OCI-LY3 (cell line): Measurements from ENCODE around the gene ZCWPW2.

Source experiments
- H2AFZ ChIP-seq: fragments of 200-600, 300-600 bp; shearing (Covaris generic); 2 replicates; pipeline ENCODE4 v1.6.0; 2014; ENCODE audit warnings: antibody characterized with exemption, low read depth, low read length
- H3K27ac ChIP-seq: fragments of 200-600, 300-600 bp; sonication (generic); 2 replicates; pipeline ENCODE4 v1.5.1; 2014; ENCODE audit warnings: mild to moderate bottlenecking, low read length, moderate library complexity, mixed read lengths
- H3K27me3 ChIP-seq: fragments of 200-600, 300-600 bp; sonication (generic); 2 replicates; pipeline ENCODE4 v1.6.1; 2014; ENCODE audit warnings: low read depth, low read length, mixed read lengths
- H3K36me3 ChIP-seq: fragments of 200-600, 300-600 bp; sonication (generic); replicated peaks from 2 replicates; pipeline ENCODE3; 2014; ENCODE audit warnings: low read depth, low read length, mixed read lengths
- H3K4me1 ChIP-seq: fragments of 300-600, 200-600 bp; sonication (generic); 2 replicates; pipeline ENCODE4 v1.6.1; 2014; ENCODE audit warnings: low read length, mixed read lengths
- H3K4me2 ChIP-seq: fragments of 200-600, 300-600 bp; sonication (generic); 2 replicates; pipeline ENCODE4 v1.6.1; 2014; ENCODE audit warnings: low read length, mixed read lengths
- H3K4me3 ChIP-seq: fragments of 300-600, 200-600 bp; sonication (generic); 2 replicates; pipeline ENCODE4 v1.5.1; 2014; ENCODE audit warnings: antibody characterized with exemption, mild to moderate bottlenecking, low read length, moderate library complexity
- H3K79me2 ChIP-seq: fragments of 300-600, 200-600 bp; shearing (Covaris generic); 2 replicates; pipeline ENCODE4 v1.6.1; 2014; ENCODE audit warnings: mild to moderate bottlenecking, low read length, mixed read lengths
- H3K9ac ChIP-seq: fragments of 300-600, 200-600 bp; shearing (Covaris generic); 2 replicates; pipeline ENCODE4 v1.6.0; 2014; ENCODE audit warnings: mild to moderate bottlenecking, low read length, moderate library complexity
- H3K9me3 ChIP-seq: fragments of 200-600, 300-600 bp; shearing (Covaris generic); 2 replicates; pipeline ENCODE4 v1.6.1; 2014; ENCODE audit warnings: low read length, mixed read lengths; ENCODE audit not compliant: insufficient read depth
- H4K20me1 ChIP-seq: fragments of 200-600, 300-600 bp; sonication (generic); 2 replicates; pipeline ENCODE4 v1.6.1; 2016; ENCODE audit warnings: low read length, mixed read lengths; ENCODE audit not compliant: insufficient read depth
- EZH2phosphoT487 ChIP-seq: fragments of 200-600 bp; shearing (Covaris generic); IDR thresholded peaks from 2 replicates; pipeline ENCODE4 v1.6.1; 2018; ENCODE audit warnings: antibody characterized with exemption, mixed run types, low read depth
- TF ChIP-seq, protein P1 (sequence below): fragments of 200-600, 300-600 bp; sonication (generic); IDR thresholded peaks from 2 replicates; pipeline ENCODE4 v1.5.1; 2014; ENCODE audit warnings: antibody characterized with exemption, low read length, low read depth

Gene ZCWPW2

DNA sequence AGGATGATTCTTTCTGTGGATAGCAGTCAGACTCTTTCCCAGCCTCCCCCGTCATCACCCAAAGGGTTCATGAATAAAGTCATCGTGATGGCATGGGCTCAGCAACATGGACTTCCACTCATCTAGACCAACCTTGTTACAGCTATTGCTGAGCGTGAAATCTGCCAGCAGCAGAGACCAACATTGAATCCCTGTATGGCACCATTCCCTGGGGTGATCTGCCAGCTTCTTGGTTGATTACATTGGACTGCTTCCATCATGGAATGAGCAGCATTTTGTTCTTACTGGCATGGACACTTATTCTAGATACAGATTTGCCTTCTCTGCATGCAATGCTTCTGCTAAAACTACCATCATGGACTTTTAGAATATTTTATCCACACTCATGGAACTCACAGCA, 195.7 kb downstream of the ZCWPW2 start:
- no peak overlapping the region for H3K9ac ChIP-seq
- no peak overlapping the region for H3K4me3 ChIP-seq
- no peaks in the 10 kb centered on the region for H3K9me3 ChIP-seq
- no peaks in the 10 kb centered on the region for H3K36me3 ChIP-seq
- no peak overlapping the region for H3K4me2 ChIP-seq
- H3K27ac ChIP-seq = no peak overlapping the region
- no peaks in the 10 kb centered on the region for H3K4me1 ChIP-seq
- no peaks in the 10 kb centered on the region for H3K79me2 ChIP-seq
- no peaks in the 10 kb centered on the region for H4K20me1 ChIP-seq
- no peaks in the 10 kb centered on the region for H3K27me3 ChIP-seq
- H2AFZ ChIP-seq = no peak overlapping the region
- no peak for TF ChIP-seq EZH2phosphoT487
- TF ChIP-seq, protein P1, sequence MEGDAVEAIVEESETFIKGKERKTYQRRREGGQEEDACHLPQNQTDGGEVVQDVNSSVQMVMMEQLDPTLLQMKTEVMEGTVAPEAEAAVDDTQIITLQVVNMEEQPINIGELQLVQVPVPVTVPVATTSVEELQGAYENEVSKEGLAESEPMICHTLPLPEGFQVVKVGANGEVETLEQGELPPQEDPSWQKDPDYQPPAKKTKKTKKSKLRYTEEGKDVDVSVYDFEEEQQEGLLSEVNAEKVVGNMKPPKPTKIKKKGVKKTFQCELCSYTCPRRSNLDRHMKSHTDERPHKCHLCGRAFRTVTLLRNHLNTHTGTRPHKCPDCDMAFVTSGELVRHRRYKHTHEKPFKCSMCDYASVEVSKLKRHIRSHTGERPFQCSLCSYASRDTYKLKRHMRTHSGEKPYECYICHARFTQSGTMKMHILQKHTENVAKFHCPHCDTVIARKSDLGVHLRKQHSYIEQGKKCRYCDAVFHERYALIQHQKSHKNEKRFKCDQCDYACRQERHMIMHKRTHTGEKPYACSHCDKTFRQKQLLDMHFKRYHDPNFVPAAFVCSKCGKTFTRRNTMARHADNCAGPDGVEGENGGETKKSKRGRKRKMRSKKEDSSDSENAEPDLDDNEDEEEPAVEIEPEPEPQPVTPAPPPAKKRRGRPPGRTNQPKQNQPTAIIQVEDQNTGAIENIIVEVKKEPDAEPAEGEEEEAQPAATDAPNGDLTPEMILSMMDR = no peak

DNA sequence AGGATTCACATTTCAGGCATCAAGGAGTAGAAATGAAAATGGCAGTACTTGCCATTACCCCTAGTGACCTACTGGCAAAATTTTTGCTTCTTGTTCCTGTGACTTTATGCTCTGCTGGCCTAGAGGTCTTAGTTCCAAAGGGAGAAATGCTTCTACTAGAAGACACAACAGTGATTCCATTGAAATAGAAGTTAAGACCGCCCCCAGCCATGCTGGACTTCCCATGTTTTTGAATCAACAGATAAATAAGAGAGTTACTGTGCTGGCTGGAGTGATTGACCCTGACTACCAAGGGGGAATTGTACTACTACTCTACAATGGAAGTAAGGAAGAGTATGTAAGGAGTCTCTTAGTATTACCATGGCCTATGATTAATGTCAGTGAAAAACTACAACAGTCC, 196.3 kb downstream of the ZCWPW2 start:
- no peaks in the 10 kb centered on the region for H4K20me1 ChIP-seq
- no peaks in the 10 kb centered on the region for H3K9me3 ChIP-seq
- H2AFZ ChIP-seq = no peak overlapping the region
- H3K36me3 ChIP-seq = no peaks in the 10 kb centered on the region
- H3K4me1 ChIP-seq = no peaks in the 10 kb centered on the region
- H3K27me3 ChIP-seq = no peaks in the 10 kb centered on the region
- H3K79me2 ChIP-seq = no peaks in the 10 kb centered on the region
- H3K4me2 ChIP-seq = no peak overlapping the region
- no peak overlapping the region for H3K9ac ChIP-seq
- H3K27ac ChIP-seq = no peak overlapping the region
- H3K4me3 ChIP-seq = no peak overlapping the region
- TF ChIP-seq, protein P1 = no peak
- no peak for TF ChIP-seq EZH2phosphoT487

DNA sequence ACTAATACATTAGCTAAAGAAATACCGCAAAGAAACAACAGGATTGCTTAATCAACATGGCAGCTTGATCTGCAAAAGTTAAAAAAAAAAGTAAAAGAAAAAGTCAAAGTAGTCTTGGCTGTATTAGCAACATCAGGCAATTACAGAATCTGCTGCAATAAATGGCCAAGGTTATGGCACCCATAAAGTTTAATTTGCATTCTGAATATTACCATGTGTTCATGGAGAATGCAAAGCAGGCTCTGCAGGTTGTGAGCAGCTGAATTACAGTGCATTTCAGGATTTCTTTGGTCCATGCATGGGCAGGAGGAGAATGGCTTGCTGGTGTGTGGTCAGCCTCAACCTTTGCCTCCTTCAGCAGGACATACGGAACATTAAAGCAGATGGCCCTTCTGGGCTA, 199.2 kb downstream of the ZCWPW2 start:
- Histone ChIP-seq H3K9ac (no peak overlapping the region), H3K79me2 (no peaks in the 10 kb centered on the region), H3K27me3 (no peaks in the 10 kb centered on the region), H3K4me3 (no peak overlapping the region), H3K4me2 (no peak overlapping the region), H3K4me1 (no peaks in the 10 kb centered on the region), H4K20me1 (no peaks in the 10 kb centered on the region), H2AFZ (no peak overlapping the region), H3K36me3 (no peaks in the 10 kb centered on the region), H3K27ac (no peak overlapping the region), H3K9me3 (no peaks in the 10 kb centered on the region)
- TF ChIP-seq, protein P1 = no peak
- no peak for TF ChIP-seq EZH2phosphoT487

DNA sequence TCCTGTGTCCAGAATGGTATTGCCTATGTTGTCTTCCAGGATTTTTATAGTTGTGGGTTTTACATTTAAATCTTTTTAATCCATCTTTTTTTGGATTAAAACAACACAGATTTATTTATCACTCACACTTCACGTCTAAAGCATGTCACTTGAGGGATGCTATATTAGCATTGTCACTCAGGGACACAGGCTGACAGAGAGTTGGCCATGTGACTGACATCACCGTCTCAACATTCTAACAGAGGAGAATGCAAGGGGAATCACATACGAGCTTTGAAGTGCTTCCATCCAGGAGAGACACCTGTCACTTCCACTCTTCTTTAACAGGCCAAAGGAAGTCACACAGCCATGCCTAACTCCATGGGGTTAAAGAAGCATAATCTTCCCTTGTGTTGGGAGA, 204.7 kb downstream of the ZCWPW2 start:
- H3K36me3 ChIP-seq = no peaks in the 10 kb centered on the region
- no peaks in the 10 kb centered on the region for H3K27me3 ChIP-seq
- TF ChIP-seq, protein P1 = no peak
- no peak for TF ChIP-seq EZH2phosphoT487

More for the DNA sequence above, 204.7 kb downstream of the ZCWPW2 start:
- no peaks in the 10 kb centered on the region for H3K79me2 ChIP-seq
- H3K4me3 ChIP-seq = no peak overlapping the region
- H2AFZ ChIP-seq = no peak overlapping the region
- H3K4me1 ChIP-seq = no peaks in the 10 kb centered on the region
- no peaks in the 10 kb centered on the region for H4K20me1 ChIP-seq
- H3K4me2 ChIP-seq = no peak overlapping the region
- H3K9me3 ChIP-seq = no peaks in the 10 kb centered on the region
- no peak overlapping the region for H3K27ac ChIP-seq
- no peak overlapping the region for H3K9ac ChIP-seq
